Stimulated activated CD4-positive, alpha-beta T cell treated with anti-CD3 and anti-CD28 coated beads, Interleukin-1b, Interleukin-23, amount 100 ng/mL, for 1 hour (primary cell): ENCODE data around the gene PPP1R18.

ENCODE experiments used
- DNase-seq, 2 donors: peaks; one replicate each; pipeline ENCODE4 v3.0.0-alpha.2; 2020; ENCODE audit warnings: low read depth in 2 of 2

The PPP1R18 gene

DNA sequence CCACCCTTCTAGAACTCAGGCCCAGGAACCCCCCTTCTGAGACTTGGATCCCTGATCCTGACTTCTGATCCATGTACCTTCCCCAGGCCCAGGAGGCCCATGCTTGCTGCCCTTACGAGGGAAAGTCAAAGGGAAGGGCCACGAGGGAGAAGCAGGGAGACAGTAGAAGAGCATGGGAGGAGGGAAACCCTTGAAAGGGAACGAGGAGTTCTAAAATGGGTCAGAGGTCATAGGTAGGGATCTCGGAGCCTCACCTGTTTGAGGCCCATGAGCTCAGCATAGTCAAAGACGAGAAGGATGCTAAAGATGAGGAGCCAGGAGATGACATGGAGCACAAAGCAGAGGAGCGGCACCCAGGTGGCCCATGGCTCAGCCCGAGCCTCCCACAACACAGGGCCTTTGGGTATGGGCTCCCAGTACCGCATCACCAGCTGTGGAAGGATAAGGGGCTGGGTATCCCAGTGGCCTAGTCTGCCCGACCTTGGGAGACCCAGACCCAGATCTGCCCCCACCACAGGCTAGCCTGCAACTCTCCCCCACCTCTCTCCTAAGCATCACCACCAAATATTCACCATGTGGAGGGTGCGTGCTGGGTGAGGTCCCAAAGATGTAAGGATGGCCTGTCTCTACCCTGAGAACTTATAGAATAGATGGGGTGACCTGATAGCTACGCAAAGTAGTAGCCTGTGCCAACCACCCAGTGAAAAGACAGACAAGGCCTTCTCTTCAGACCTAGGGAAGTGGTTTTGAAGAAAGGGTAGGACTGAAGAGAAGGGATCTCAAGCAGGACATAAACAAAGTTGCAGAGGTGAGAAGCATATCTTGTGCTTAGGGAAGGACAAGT is 2.8 kb upstream of the PPP1R18 start:
- DNase-seq: no peak

DNA sequence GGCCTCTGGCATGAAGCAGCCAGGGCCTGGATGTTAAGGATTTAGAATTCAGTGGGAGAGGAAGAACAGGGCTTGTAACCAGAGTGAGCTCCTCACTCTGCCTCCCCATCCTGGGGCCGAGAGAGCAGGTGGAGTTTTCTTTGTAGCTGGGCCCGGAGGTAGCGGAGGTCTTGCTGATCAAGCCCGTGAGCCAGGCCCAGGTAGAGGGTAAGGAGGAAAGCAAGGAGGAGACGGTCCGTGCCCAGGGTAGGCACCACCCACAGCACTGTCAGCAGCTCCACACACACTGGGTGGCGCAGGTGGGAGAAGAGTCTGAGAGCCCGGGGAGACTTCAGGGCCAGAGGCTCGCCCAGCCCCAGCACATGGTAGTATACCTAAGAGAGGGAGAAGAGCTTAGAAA is 2.1 kb upstream of the PPP1R18 start:
- DNase-seq: no peak

DNA sequence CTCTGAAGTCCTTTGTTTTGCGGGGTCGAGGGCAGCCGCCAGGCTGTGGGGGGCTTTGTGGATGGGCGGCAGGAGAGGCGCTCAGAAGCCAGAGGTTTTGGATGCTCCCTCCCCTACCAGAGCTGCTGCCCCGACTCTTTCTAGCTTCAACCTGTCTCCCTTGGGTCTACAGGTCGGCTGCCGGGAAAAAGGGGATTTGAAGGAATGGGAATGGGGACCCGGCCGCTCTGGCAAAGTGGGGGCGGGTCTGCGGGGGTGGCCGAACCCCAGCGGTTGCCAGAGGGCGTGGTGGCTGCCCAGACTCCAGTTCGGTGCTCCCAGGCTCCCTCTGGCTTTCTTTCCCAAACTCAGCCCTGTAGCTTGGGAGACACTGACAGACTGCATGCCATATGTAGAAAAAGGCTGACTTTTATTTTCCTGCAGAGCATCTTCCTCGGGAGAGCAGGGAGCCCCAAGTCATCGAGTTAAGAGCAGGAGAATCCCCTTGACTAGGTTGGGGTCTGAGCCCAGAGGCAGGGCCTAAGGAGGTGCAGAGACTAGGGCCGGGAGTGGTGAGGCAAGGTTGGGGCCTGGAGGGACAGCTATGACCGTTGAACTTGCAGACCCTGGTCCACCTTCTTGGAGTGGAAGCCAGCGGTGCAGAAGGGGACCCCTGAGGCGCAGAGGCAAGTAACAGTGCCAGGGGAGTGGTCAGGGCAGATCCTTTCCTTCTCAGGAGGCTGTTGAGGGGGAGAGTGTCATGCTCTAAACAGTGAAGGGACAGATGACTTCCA is 1.4 kb upstream of the PPP1R18 start:
- no peak for DNase-seq

DNA sequence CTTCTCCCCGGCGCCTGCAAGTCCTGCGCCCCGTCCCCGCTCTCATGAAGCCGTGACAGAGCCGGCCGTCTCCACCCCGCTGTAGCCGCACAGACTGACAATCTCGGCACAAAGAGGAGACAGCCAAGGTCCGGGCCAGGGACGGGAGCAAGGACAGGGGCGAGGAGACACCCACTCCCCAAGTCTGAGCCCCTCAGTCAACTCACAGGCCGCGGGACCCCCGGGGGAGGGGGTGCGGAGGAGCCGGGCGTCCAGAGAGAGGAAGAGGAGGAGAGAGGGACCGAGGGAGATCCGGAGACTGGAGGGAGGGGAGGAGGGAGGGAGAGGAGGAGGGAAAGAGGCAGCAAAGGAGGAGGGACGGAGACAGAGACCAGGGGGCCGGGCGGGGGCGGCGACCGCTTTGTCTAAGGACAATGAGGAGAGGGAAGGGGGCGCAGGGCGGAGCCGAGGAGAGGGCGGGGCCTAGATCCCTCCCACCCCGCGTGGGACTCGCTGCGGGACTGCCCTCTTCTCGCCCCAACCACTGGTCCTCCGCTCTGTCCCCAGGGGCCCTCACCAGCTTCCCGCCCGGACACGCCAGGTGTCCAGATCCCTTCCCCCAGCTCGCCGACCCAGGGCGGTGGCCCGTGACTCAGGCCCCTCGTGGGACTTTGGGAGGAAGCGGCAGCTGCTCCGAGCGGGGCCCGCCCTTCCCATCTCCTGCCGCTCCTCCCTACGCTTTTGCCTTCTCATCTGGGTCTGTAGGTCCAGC is 638 bp upstream of the PPP1R18 start:
- DNase-seq: peak; percentile 31 to 77

DNA sequence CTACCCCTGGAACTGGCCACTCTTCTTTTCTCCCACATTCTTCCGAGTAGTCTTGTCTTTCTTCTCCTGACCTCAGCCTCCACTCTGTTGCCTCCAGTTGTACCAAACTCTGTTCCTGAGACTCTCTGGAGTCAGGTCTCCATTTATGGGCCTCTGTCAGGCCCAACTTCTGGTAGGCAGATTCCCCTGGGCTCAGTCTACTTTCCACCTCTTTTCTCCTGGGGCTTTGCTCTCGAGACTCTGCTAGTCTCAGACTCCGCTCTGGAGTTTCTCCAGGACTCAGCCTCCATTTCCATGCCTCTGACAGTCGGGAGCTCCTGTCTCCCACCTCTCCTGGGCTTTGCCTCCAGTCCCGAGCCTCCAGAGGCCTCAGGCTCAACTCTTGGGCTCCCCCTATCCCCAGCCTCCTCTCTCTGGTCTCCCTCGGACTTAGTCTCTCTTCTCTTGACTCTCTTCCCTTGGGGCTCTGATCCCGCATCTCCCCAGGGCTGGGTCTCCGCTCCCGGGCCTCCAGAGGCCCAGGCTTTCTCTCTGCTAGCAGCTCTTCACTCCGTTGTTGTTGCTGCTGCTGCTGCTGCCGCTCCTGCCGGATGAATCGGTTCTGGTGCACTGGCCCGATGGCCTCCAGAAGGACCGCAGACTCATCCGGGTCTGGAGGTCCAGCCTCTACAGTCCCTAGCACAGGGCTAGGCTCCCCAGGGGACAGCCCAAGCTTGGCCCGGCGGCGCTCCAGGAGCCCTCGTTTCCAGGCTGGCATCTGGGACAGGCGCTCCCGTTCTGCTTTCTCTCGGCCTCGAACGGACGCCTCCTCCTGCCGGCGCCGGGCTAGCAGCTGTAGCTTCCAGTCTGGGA is 1.1 kb downstream of the PPP1R18 start:
- no peak for DNase-seq

DNA sequence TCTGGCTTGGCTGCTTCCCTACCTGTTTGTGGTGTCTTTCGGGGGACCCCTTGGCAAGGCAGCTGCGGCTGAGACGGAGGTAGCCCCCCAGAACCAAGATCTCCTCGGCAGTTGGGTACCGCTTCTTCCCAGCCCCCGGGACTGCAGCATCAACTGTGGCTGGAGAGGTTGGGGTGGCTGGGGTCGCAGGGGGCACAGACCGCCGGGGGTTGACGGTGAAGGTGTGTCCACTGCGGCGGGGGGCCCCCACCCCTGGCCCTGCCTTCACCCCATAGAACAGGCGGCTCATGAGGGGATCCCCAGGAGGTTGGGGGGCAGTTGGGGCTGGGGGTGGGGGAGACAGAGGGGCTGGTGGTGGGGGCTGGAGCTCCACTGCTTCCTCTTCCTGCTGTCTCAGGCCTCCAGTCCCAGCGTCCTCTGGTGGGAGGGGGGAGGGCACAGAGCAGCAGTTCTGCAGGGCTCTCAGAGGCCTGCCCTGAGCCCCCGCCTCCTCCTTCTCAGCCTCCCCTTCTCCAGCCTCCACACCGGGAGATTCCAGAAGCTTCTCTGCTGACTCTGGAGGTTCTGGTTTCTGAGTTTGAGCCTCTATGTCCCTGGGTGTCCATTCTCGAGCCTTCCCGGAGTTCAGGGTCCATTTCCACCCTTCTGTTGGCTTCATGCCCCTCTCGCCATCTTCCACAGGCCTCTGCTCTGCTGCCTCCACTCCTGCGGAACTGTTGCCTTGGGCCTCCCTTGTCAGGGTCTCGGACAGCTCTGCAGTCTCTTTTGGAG is 1.9 kb downstream of the PPP1R18 start:
- no peak for DNase-seq

DNA sequence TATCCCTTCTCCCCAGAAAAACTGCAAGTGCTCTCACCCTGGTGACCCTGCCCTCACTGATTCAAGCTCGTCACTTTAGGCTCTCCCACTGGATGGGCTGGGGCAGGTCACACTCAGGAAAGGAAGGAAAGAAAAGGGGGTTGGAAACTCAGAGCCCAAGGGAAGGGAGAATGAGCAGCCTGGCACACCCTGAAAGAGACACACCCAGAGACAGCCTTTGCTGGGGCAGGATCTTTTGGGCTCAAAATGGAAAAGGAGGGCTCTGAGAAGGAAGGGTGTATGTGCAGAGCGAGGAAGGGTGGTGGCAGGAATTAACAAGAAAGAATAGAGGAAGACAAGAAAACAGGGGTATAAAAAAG is 2.5 kb downstream of the PPP1R18 start:
- DNase-seq: no peak

DNA sequence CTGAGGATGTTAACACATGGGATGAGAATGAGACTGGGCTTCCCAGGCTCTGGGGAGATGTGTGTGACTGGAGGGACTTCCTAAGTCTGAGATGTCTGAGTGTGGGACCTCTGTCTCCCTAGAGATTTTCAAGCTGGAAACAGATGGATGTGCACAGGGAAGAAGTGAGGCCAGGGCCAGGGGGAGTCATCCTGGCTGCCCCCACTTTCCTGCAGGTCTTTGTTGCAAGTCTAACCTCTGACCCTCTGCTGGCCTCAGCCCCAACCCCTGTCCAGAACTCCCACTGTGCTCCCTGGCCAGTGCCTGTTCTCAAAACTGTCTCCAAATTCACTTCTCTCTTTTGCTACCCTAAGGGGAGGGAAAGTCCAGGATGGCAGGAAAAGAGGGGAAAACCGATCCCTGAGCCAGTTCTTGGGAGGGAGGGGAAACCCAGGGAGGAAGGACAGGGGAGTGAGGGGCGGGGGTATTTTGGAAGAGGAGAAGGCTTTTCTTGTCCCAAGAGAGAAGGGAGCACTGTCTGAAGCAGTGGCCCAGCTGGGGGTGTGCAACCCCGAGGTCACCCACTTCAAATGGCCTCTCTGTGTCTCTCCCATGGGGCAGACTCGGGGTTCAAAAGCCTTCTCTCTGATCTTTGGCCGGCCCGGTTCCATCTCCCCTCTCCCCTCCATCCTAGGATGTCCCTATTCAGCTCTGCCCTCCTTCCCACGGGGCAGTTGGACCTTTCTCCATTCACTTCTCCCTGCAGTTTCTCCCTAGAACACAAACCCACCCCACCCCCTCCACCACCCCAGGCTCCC is 3.1 kb downstream of the PPP1R18 start:
- DNase-seq: no peak

DNA sequence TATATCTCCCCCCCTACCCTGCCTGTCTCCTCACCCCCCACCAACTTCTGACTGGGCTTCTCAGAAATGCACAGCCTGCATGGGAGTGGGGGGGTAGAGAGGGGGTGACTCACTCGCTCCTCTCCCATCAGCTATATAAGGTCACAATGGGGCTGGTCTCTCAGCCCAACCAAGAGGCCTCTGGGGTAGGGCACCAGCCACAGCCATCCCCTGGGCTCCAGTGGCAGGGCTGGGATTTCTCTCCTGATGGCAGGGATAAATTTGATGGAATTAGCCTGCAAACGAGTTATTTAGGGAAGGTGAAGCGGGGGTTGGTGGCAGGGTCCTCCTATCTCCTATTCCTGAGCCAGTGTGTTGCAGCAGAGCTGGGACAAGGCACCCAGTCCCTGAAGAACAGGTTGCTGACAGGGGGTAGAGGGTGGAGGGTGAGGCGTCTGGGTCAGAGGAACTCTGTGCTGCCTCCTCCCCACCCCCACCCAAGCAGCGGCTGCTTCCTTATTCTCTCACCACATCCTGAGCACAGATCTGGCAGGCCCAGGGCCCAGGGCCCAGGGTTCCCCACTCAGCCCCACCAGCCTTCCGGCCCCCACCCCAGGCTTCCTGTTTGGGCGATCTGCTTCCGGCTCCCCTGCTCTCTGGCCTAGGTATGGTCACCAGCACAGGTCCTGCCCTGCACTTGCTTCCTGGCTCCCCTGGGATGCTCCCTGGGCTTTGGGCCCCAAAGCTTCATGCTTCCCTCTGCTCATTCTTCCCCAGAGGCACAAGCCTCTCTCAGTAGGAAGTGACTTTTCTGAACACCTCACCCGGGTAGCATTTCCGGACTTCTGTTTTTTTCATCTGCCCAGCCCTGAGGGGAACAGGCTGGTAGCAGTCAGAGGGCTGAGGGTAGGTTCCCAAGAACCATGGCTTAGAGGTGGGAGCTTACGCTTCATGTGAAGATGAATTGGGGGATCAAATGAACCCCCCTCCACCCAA is 4.0 kb downstream of the PPP1R18 start:
- DNase-seq: peak; percentile 57 to 65

DNA sequence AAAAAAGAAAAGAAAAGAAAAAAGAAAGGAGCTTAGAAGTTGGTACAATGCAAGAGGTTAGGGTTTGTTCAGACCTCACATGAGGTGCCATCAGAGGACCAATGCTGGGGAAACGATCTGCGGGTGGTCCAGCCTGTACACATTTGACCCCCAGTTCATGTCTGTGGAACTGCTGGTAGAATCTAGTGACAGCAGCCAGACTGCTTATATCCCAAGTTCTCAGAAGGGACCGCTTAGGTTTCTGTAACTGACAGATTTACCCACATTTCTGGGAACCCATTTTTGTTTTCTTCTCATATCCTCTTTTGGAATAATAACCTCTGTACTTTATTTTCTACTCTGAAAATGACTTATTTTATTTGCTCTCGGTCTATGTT is 4.7 kb downstream of the PPP1R18 start:
- no peak for DNase-seq

DNA sequence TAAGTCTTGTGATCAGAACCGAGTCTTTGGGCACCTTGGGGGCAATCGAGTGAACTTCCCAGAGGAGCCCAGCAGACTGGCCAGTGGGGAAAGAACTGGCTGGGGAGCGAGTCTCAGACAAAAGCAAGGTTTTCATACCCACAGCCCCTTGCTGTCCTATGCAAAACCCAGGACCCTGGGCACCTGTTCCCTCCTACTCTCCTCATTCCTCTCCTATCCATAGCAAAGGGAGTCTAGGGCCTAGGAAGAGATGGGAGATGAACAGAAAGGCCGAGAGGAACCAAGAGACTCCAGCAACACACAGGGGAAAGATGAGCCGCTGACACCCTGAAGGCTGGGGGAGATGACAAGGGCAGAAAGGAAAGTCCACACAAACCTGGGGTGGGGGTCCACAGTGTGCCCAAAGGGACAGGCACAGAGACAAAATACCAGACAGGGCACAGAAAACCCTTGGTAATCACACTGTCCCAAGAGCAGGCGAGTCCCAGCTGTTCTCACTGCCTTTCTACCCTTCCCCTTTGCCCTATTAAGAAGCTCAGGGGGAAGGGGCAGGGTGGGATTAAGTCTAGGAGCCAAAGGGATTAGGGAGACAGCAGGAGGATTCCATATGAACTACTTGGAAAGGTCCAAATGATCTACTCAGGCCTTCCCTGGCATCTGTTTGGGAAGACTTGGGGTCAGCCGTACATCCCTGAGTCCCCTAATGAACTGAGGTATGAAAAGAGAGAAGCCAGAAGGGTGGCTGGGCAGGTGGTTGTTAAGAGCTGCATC is 6.5 kb downstream of the PPP1R18 start:
- DNase-seq: no peak

DNA sequence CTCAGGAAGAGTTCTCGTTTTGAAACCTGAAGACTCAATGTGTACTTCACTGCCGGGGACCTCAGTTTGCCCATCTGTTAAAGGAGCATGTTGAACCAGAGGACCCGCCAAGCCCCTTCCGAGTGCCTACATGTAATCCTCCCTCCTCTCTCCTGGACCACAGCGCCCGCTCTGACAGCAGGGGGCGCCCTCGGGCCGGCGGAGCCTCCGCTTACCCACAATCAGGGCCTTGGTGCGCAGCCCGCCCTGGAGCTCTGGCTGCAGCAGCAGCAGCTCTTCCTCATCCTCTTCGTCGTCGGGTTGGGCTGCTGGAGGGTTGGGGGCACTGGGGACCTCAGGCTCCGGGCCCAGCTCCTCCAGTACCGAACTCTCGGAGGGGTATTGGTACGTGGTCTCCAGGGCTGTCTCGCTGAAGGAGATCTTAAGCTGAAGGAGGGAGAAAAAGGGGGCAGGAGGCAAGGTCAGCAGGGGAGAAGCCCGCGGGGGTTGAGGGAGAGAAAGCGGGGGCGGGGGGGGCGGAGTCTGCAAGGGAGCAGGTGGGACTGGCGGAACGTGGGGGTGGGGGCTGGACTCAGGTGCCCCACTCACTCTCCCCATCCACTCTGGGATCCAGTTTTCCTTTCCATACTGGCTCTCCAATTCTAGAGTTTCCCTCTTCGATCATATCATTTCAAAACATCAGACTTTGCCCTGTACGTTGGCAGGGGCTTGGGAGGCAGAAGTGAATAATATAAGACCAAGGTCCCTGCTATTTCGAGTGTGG is 7.3 kb downstream of the PPP1R18 start:
- peak; percentile 87 to 92 for DNase-seq

DNA sequence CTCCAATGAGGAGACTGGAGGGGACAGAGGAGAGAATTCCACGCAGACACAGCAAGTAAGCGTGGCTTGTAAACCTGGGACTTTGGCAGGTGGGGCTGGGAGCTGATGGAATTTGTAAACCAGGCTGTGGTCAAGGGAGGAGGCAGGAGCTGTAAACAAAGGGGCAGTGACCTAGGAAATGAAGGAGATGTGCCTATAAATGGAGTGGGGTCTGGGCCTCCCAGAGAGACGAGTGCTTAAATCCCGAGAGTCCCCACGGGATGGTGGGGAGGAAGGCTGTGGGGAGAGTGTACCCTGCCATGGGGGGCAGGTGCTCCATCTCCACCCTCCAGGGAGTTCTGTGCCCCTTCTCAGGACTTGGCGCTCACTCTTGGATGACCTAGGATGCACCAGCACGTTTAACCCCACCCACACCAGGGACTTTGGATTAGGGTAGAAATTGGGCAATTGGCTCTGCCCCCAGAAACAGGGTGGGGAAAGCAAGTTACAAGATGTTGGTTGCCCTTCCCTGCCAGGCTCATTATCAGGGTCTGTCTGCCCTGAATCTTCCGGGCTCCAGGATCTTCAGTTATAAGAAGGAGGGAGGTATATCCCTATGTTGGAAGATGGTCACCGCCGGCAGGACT is 9.7 kb downstream of the PPP1R18 start:
- no peak for DNase-seq

DNA sequence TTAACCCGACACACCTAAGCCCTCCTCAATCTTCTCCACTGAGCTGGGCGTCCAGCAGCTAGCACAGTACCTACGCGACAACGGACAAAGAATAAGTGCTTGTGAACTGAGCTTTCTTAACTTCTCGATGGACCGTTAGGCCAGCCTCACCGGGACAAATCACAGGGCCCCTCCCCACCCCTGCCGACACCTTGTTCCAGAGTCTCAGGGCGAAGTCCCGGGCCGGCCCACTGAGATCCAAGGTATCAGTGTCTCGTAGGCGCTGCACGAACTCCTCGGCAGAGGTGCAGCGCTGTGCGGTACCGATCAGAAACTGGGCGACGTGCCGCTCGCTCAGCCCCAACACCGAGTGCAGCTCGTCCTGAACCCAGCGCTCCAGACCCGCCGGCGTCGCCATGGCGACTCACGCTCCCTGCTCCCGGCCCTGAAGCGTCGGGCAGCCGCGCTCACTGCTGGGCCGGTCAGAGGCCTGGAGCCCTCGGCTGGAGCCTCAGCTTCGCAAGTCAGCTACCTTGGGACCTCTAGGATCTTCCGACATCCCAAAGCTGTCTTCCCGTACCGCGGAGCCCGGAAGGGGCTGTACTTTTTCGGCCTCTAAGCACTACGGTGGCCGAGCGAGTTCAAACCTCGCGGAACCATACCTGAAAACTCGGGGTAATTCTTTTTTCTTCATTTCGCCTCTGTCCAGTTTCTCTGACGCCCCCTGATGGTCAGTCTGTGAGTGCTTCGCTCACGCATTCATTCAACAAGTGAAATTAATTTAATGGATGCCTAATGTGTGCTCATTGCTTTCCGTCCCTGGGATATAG is 13.8 kb downstream of the PPP1R18 start, which contains the start of gene DHX16:
Gene DHX16, minus strand, starts transcription at position 562 of the 809 bp plus-strand sequence. Its CDS starts 165 bp downstream, at position 397.
- peak; percentile 73 to 79 for DNase-seq

DNA sequence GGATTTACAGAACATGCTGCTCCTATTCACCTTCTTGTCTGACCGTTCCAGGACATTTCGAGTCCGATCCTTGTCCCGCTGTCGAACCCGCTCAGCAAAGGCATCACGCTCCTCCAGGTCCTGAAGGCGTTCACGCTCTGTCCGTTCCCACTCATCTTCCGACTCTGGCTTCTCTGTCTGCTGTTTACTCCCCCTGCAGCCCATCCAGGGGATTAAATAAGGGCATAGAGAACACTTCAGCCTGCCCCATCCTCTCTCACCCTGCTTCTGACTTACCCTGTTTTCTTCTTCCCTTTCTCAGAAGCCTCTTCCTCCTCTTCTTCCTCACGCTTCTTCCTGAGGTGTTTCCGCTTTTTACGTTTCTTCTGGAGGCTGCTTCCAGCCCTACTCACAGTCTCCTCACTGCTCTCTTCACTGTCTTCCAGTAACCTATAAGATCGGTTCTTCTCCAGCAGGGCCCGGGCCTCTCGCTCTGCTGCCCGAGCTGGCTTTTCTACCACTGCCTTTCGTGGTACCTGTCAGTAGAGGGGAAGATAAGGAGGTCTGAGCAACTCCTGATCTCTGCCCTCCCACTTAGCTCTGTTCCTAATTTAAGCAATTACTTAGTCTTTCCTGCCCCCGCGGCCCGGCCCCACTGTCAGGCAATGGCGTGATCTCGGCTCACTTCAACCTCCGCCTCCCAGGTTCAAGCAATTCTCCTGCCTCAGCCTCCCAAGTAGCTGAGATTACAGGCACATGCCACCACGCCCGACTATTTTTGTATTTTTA is 15.5 kb downstream of the PPP1R18 start:
- DNase-seq: no peak
